GM19455 (cell line): ENCODE results near the gene REEP5.
"Not testable (repeated sequence)": the region's sequence is repeated elsewhere in the genome, so short reads cannot be mapped to it uniquely, and the experiment has no call there.

Source experiments
- ATAC-seq: cut with Tn5 transposase; IDR thresholded peaks from one replicate; pipeline ENCODE4 v1.9.1; 2021; ENCODE audit not compliant: unreplicated experiment

REEP5 gene

GRCh38 chr5:112933651-112934365, 11.8 kb upstream of the REEP5 start:
- no peak for ATAC-seq

GRCh38 chr5:112933105-112933504, 11.1 kb upstream of the REEP5 start:
- no peak for ATAC-seq

GRCh38 chr5:112931473-112931872, 9.4 kb upstream of the REEP5 start:
- ATAC-seq, result no peak

GRCh38 chr5:112930082-112930344, 8.0 kb upstream of the REEP5 start:
- peak; percentile 43 for ATAC-seq

- peak; percentile 62 for ATAC-seq
Measured at GRCh38 chr5:112929336-112930081, 7.5 kb upstream of the REEP5 start.

- ATAC-seq, result no peak
Measured at GRCh38 chr5:112923988-112924387, 2.0 kb upstream of the REEP5 start.

- peak; percentile 43 for ATAC-seq
Measured at GRCh38 chr5:112923148-112923917, 1.3 kb upstream of the REEP5 start.

GRCh38 chr5:112921026-112921832, 798 bp downstream of the REEP5 start:
- ATAC-seq, result peak; percentile 40

- no peak for ATAC-seq
Measured at GRCh38 chr5:112919972-112920371, 2.1 kb downstream of the REEP5 start.

GRCh38 chr5:112918679-112919078, 3.3 kb downstream of the REEP5 start:
- no peak for ATAC-seq

- ATAC-seq, result no peak
Measured at GRCh38 chr5:112918136-112918535, 3.9 kb downstream of the REEP5 start.

- ATAC-seq, result no peak
Measured at GRCh38 chr5:112917453-112917995, 4.5 kb downstream of the REEP5 start.

GRCh38 chr5:112915831-112916230, 6.2 kb downstream of the REEP5 start:
- peak; percentile 54 for ATAC-seq

GRCh38 chr5:112914584-112914983, 7.4 kb downstream of the REEP5 start:
- ATAC-seq, result no peak

GRCh38 chr5:112910529-112910928, 11.5 kb downstream of the REEP5 start:
- no peak for ATAC-seq

GRCh38 chr5:112908854-112909253, 13.2 kb downstream of the REEP5 start:
- ATAC-seq, result no peak

- no peak for ATAC-seq
Measured at GRCh38 chr5:112907166-112907631, 14.8 kb downstream of the REEP5 start.

- ATAC-seq, result no peak
Measured at GRCh38 chr5:112906637-112907036, 15.4 kb downstream of the REEP5 start.

- ATAC-seq, result not testable (repeated sequence)
Measured at GRCh38 chr5:112904996-112905395, 17.0 kb downstream of the REEP5 start.

- no peak for ATAC-seq
Measured at GRCh38 chr5:112902561-112902960, 19.5 kb downstream of the REEP5 start.

- ATAC-seq, result no peak
Measured at GRCh38 chr5:112895682-112896081, 26.3 kb downstream of the REEP5 start.
